Breast epithelium (tissue), 3 donors: ENCODE results near the gene EXD2.

Experiments
- CTCF ChIP-seq, 3 donors: fragments of 450-650 bp; IDR thresholded peaks; one replicate each; pipeline ENCODE4 v1.5.1; 2016 to 2017; ENCODE audit warnings: antibody characterized with exemption in 3 of 3, mild to moderate bottlenecking in 3 of 3, moderate library complexity in 3 of 3
- POLR2A ChIP-seq: fragments of 450-650 bp; IDR thresholded peaks from one replicate; pipeline ENCODE4 v1.6.1; 2016; ENCODE audit warnings: antibody characterized with exemption, mild to moderate bottlenecking, moderate library complexity
- POLR2AphosphoS5 ChIP-seq, 3 donors: sonication (generic); formaldehyde crosslinking; IDR thresholded peaks; one replicate each; pipeline ENCODE4 v1.6.1; 2017; ENCODE audit warnings: antibody characterized with exemption in 3 of 3

- no peak for TF ChIP-seq CTCF (IDR thresholded peaks at IDR 0.05)
- TF ChIP-seq POLR2AphosphoS5 (IDR thresholded peaks at IDR 0.05) = no peak
- TF ChIP-seq POLR2A = no peak
Observed at GRCh38 chr14:69208666-69209065, 17.4 kb downstream of the EXD2 start.
